Endothelial cell of umbilical vein (primary cell): ENCODE results near the gene LYRM2. TPM values are rescaled to one million over a fixed set of nuclear protein-coding genes. Genes with fewer than 3 reads are reported as not detected.

Source experiments
- BruUV-seq: library from RNA; stranded (reverse); fragments of 400-500 nt; replicated peaks from 2 replicates; lab custom pipeline; 2021; lab: Mats Ljungman, UMichigan
- CTCF ChIA-PET: fragments of 300-600, 350-600 bp; sonication (Branson Sonifier 250); formaldehyde crosslinking; loops from one replicate; lab custom pipeline; 2021; ENCODE audit warnings: antibody characterized with exemption, inconsistent platforms; lab: Charles Lee
- POLR2A ChIA-PET: fragments of 300-600, 350-600 bp; sonication (Branson Sonifier 250); formaldehyde crosslinking; loops from one replicate; lab custom pipeline; 2021; ENCODE audit warnings: antibody characterized with exemption, inconsistent platforms; lab: Charles Lee
- DNase-seq: peaks from one replicate; pipeline ENCODE4 v3.0.0-alpha.2; 2011; ENCODE audit warnings: low read depth, low spot score
- FAIRE-seq: peaks from 2 replicates; lab custom pipeline; 2011; peaks lifted over from hg19 to GRCh38; lab: Jason Lieb, UNC
- H2AFZ ChIP-seq: 2 replicates; pipeline ENCODE4 v1.6.0; 2012; ENCODE audit warnings: low read depth, low read length, control low read depth, inconsistent platforms
- H3K27ac ChIP-seq: 2 replicates; pipeline ENCODE4 v1.5.1; 2011; ENCODE audit warnings: low read depth, mild to moderate bottlenecking, control low read depth, low read length, moderate library complexity; ENCODE audit not compliant: insufficient read depth
- H3K27me3 ChIP-seq, 2 experiments: 2 replicates each; pipeline versions ENCODE4 v1.6.0 to v1.6.1; 2011; ENCODE audit warnings: low read length in 2 of 2, mixed read lengths in 1 of 2; ENCODE audit not compliant: control insufficient read depth in 2 of 2, insufficient read depth in 2 of 2
- H3K36me3 ChIP-seq, 2 experiments: 2 replicates in 1 of 2; 3 replicates in 1 of 2; pipeline ENCODE4 v1.5.1; 2011; ENCODE audit warnings: low read length in 2 of 2, mild to moderate bottlenecking in 1 of 2, moderate library complexity in 1 of 2; ENCODE audit not compliant: control insufficient read depth in 2 of 2, insufficient read depth in 2 of 2; ENCODE audit errors: extremely low read depth in 1 of 2
- H3K4me1 ChIP-seq: 3 replicates; pipeline ENCODE4 v1.5.1; 2011; ENCODE audit warnings: mild to moderate bottlenecking, low read length; ENCODE audit not compliant: control insufficient read depth, insufficient read depth; ENCODE audit errors: extremely low read depth
- H3K4me2 ChIP-seq: 2 replicates; pipeline ENCODE4 v1.6.1; 2011; ENCODE audit warnings: low read length, control low read depth, mixed read lengths; ENCODE audit not compliant: insufficient read depth
- H3K4me3 ChIP-seq, 3 experiments: fragments of 200-600 bp in 1 of 3; sonication (generic), shearing (Covaris generic) in 1 of 3; replicated peaks in 1 of 3; 2 replicates each; pipeline ENCODE4 v1.5.1; 2011 to 2016; ENCODE audit warnings: control low read depth in 3 of 3, low read length in 3 of 3, mild to moderate bottlenecking in 2 of 3, inconsistent platforms in 1 of 3, low read depth in 1 of 3, moderate library complexity in 1 of 3; ENCODE audit not compliant: insufficient read depth in 1 of 3
- H3K79me2 ChIP-seq: 2 replicates; pipeline ENCODE4 v1.6.0; 2012; ENCODE audit warnings: low read length, inconsistent platforms; ENCODE audit not compliant: control insufficient read depth, insufficient read depth
- H3K9ac ChIP-seq: replicated peaks from 2 replicates; pipeline ENCODE3; 2011; ENCODE audit warnings: low read length, control low read depth; ENCODE audit not compliant: insufficient read depth; ENCODE audit errors: extremely low read depth
- H3K9me1 ChIP-seq: replicated peaks from 3 replicates; pipeline ENCODE4 v1.6.0; 2011; ENCODE audit warnings: mild to moderate bottlenecking, low read length; ENCODE audit not compliant: control insufficient read depth, insufficient read depth; ENCODE audit errors: extremely low read depth
- H3K9me3 ChIP-seq: replicated peaks from 2 replicates; pipeline ENCODE4 v1.5.1; 2012; ENCODE audit warnings: low read length, inconsistent platforms; ENCODE audit not compliant: control insufficient read depth, insufficient read depth
- H4K20me1 ChIP-seq: replicated peaks from 2 replicates; pipeline ENCODE3; 2011; ENCODE audit warnings: mild to moderate bottlenecking, low read length; ENCODE audit not compliant: control insufficient read depth, insufficient read depth; ENCODE audit errors: extremely low read depth
- EZH2 ChIP-seq: IDR thresholded peaks from 2 replicates; pipeline ENCODE4 v1.6.1; 2012; ENCODE audit warnings: borderline replicate concordance, low read depth, mild to moderate bottlenecking, moderate library complexity, low read length, inconsistent platforms; ENCODE audit not compliant: severe bottlenecking
- FOS ChIP-seq: IDR thresholded peaks from 2 replicates; pipeline ENCODE4 v1.6.1; 2011; ENCODE audit warnings: mild to moderate bottlenecking, low read length, moderate library complexity, borderline replicate concordance; ENCODE audit not compliant: insufficient read depth
- GATA2 ChIP-seq: IDR thresholded peaks from 2 replicates; pipeline ENCODE4 v1.7.0; 2011; ENCODE audit warnings: low read depth, mild to moderate bottlenecking, moderate library complexity, mixed read lengths, low read length; ENCODE audit not compliant: insufficient read length, insufficient read depth
- JUN ChIP-seq: IDR thresholded peaks from 2 replicates; pipeline ENCODE4 v1.6.1; 2011; ENCODE audit warnings: borderline replicate concordance, low read depth; ENCODE audit not compliant: insufficient read length, insufficient read depth
- MYC ChIP-seq: IDR thresholded peaks from one replicate; pipeline ENCODE4 v1.6.1; 2011; ENCODE audit warnings: mild to moderate bottlenecking, low read depth, low read length
- POLR2A ChIP-seq: IDR thresholded peaks from 2 replicates; pipeline ENCODE4 v1.6.1; 2012; ENCODE audit warnings: low read depth, mild to moderate bottlenecking, control low read depth, low read length
- POLR2AphosphoS5 ChIP-seq: IDR thresholded peaks from 2 replicates; pipeline ENCODE4 v1.6.1; 2012; ENCODE audit warnings: low read depth, mild to moderate bottlenecking, control low read depth, low read length, moderate library complexity; ENCODE audit not compliant: insufficient read depth
- dilution Hi-C: fragments of 300-500 bp; cut with MboI; formaldehyde crosslinking; loops from one replicate; pipeline ENCODE4 v1.15.0; 2019; ENCODE audit warnings: low sequenced_read_pairs; ENCODE audit not compliant: extremely low pct_ligation_motif_present
- intact Hi-C: fragments of 100-400 bp; cut with micrococcal nuclease; formaldehyde crosslinking; loops from one replicate; pipeline ENCODE4 v1.10.0; 2022
- polyA plus RNA-seq, 4 experiments: library from polyadenylated mRNA; depleted of rRNA in 3 of 4; stranded (reverse) in 3 of 4; unstranded in 1 of 4; fragments of >200 nt; gene quantifications; 2 replicates each; pipeline versions ENCODE4 v1.2.1 to v1.2.3, GENCODE V29; 2011 to 2012; ENCODE audit warnings: missing spikeins in 1 of 4
- total RNA-seq: library from RNA; stranded (reverse); gene quantifications from 2 replicates; pipeline ENCODE4 v1.2.3, GENCODE V29; 2021
- TF ChIP-seq, protein P1 (sequence below), 2 donors: IDR thresholded peaks; 1 replicate in 1 of 2; 2 replicates in 1 of 2; pipeline ENCODE4 v1.5.1; 2011; ENCODE audit warnings: low read length in 2 of 2, mild to moderate bottlenecking in 2 of 2, moderate library complexity in 2 of 2, control low read depth in 1 of 2, inconsistent platforms in 1 of 2, low read depth in 1 of 2; ENCODE audit not compliant: insufficient read depth in 1 of 2; ENCODE audit errors: extremely low read depth in 1 of 2
- TF ChIP-seq, protein P2 (sequence below): IDR thresholded peaks from 2 replicates; pipeline ENCODE4 v1.6.1; 2011; ENCODE audit not compliant: insufficient read depth, insufficient read length

The LYRM2 gene
- total and polyA plus RNA-seq, 2 donors (not counting 3 experiments of a cell fraction or from before 2014, with no cell fraction given): 11.8 to 41.9 TPM

DNA sequence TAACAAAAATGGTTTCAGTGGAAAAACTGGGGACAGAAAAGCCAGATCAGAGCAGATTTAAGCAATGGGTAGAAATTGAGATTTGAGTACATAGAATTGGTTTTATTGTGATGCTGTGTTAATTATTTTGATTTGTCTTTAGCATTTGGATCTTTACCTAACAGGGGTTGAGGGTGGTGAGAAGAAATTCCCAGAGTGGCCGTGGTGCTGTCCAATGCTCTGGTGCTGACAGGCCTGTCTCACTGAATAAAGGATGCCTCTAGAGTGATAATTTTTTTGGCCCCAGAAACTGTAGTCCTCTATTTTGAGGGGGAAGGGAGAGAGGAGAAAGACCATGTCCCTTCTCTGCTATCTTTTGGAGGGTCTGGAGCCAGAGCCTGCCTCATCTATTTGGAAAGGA is 79.1 kb downstream of the LYRM2 start:
- no TSS peak for BruUV-seq
- no peak for DNase-seq
- dilution Hi-C loops: no loop called here

More for the DNA sequence above, 79.1 kb downstream of the LYRM2 start:
- intact Hi-C loops: no loop called here
- H2AFZ ChIP-seq: no peak overlapping the region
- peaks cover 0 to 3% of the 10 kb centered on the region in 2 experiments for H3K27me3 ChIP-seq
- no peaks in the 10 kb centered on the region for H4K20me1 ChIP-seq
- H3K9ac ChIP-seq: no peak overlapping the region
- no peak overlapping the region for H3K27ac ChIP-seq
- no peak for FAIRE-seq
- H3K9me3 ChIP-seq: no peaks in the 10 kb centered on the region
- no peaks in the 10 kb centered on the region for H3K79me2 ChIP-seq
- no peak overlapping the region for H3K4me2 ChIP-seq
- H3K9me1 ChIP-seq: no peaks in the 10 kb centered on the region
- H3K36me3 ChIP-seq: no peaks in the 10 kb centered on the region
- H3K4me1 ChIP-seq: no peaks in the 10 kb centered on the region
- ChIA-PET CTCF (no interaction called here), POLR2A (no interaction called here)
- TF ChIP-seq FOS: no peak
- no peak for TF ChIP-seq GATA2
- TF ChIP-seq EZH2: no peak
- TF ChIP-seq, protein P1, sequence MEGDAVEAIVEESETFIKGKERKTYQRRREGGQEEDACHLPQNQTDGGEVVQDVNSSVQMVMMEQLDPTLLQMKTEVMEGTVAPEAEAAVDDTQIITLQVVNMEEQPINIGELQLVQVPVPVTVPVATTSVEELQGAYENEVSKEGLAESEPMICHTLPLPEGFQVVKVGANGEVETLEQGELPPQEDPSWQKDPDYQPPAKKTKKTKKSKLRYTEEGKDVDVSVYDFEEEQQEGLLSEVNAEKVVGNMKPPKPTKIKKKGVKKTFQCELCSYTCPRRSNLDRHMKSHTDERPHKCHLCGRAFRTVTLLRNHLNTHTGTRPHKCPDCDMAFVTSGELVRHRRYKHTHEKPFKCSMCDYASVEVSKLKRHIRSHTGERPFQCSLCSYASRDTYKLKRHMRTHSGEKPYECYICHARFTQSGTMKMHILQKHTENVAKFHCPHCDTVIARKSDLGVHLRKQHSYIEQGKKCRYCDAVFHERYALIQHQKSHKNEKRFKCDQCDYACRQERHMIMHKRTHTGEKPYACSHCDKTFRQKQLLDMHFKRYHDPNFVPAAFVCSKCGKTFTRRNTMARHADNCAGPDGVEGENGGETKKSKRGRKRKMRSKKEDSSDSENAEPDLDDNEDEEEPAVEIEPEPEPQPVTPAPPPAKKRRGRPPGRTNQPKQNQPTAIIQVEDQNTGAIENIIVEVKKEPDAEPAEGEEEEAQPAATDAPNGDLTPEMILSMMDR (IDR thresholded peaks at IDR 0.05; ENCODE audit: extremely low read depth in 1 of 2, insufficient read depth in 1 of 2, low read depth in 1 of 2, low read length in 2 of 2): no peak
- TF ChIP-seq, protein P2, sequence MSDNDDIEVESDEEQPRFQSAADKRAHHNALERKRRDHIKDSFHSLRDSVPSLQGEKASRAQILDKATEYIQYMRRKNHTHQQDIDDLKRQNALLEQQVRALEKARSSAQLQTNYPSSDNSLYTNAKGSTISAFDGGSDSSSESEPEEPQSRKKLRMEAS: no peak
- no peak for TF ChIP-seq POLR2A
- no peak for TF ChIP-seq MYC
- no peak for TF ChIP-seq POLR2AphosphoS5
- no peak for TF ChIP-seq JUN
- no peak overlapping the region for H3K4me3 ChIP-seq
